Progenitor cell of endocrine pancreas (in vitro differentiated cells): ENCODE measurements around the gene TAF3. TPM values are rescaled to one million over a fixed set of nuclear protein-coding genes. Genes with fewer than 3 reads are reported as not detected.

Experiments
- DNase-seq: peaks from one replicate; pipeline ENCODE4 v3.0.0; 2021; ENCODE audit warnings: low spot score; ENCODE audit not compliant: unreplicated experiment
- H3K27ac Mint-ChIP-seq: 2 replicates; pipeline ENCODE4 v1.8.0; 2021; ENCODE audit warnings: mild to moderate bottlenecking, moderate library complexity, mixed read lengths
- H3K27me3 Mint-ChIP-seq: 2 replicates; pipeline ENCODE4 v1.8.0; 2021; ENCODE audit warnings: mixed read lengths
- H3K36me3 Mint-ChIP-seq: 2 replicates; pipeline ENCODE4 v1.8.0; 2022; ENCODE audit warnings: mixed read lengths; ENCODE audit not compliant: insufficient read depth
- H3K4me1 Mint-ChIP-seq: 2 replicates; pipeline ENCODE4 v1.8.0; 2021; ENCODE audit warnings: low read depth, mixed read lengths
- H3K4me3 Mint-ChIP-seq: 2 replicates; pipeline ENCODE4 v1.8.0; 2021; ENCODE audit warnings: low read depth, mild to moderate bottlenecking, moderate library complexity, mixed read lengths
- H3K9me3 Mint-ChIP-seq: 2 replicates; pipeline ENCODE4 v1.8.0; 2021; ENCODE audit warnings: low read depth, mixed read lengths
- total RNA-seq: library from RNA; stranded (reverse); gene quantifications from 2 replicates; pipeline ENCODE4 v1.2.1, GENCODE V29; 2021
- TF ChIP-seq, protein P1 (sequence below): fragments of 200-600 bp; sonication (generic); IDR thresholded peaks from one replicate; pipeline ENCODE4 v1.5.0; 2021; ENCODE audit warnings: antibody characterized with exemption, mild to moderate bottlenecking; ENCODE audit not compliant: unreplicated experiment

TAF3 gene
- total RNA-seq, 1 donor from 2014 or later: 9.4 TPM

DNA sequence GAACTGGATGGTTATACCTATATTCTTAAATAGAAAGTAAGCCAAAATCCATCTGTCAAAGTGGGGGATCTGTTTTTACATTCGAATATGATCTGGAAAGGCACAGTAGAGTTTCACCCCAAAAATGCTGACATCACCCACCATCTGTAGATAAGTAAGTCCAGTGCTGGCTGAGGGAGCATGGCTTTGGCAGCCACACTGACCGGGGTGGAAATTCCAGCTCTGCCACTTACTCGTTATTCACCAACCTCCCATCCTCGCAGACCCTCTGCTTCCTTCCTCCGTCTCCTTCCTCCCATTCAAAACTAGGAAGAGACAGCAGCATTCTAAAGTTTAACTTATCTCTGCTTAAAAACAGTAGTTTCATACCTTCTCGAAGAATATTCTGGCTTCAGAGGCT, 151.3 kb downstream of the TAF3 start:
- Mint-ChIP-seq H3K27me3 (no peaks in the 10 kb centered on the region), H3K27ac (no peak overlapping the region)
- TF ChIP-seq, protein P1, sequence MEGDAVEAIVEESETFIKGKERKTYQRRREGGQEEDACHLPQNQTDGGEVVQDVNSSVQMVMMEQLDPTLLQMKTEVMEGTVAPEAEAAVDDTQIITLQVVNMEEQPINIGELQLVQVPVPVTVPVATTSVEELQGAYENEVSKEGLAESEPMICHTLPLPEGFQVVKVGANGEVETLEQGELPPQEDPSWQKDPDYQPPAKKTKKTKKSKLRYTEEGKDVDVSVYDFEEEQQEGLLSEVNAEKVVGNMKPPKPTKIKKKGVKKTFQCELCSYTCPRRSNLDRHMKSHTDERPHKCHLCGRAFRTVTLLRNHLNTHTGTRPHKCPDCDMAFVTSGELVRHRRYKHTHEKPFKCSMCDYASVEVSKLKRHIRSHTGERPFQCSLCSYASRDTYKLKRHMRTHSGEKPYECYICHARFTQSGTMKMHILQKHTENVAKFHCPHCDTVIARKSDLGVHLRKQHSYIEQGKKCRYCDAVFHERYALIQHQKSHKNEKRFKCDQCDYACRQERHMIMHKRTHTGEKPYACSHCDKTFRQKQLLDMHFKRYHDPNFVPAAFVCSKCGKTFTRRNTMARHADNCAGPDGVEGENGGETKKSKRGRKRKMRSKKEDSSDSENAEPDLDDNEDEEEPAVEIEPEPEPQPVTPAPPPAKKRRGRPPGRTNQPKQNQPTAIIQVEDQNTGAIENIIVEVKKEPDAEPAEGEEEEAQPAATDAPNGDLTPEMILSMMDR: no peak

DNA sequence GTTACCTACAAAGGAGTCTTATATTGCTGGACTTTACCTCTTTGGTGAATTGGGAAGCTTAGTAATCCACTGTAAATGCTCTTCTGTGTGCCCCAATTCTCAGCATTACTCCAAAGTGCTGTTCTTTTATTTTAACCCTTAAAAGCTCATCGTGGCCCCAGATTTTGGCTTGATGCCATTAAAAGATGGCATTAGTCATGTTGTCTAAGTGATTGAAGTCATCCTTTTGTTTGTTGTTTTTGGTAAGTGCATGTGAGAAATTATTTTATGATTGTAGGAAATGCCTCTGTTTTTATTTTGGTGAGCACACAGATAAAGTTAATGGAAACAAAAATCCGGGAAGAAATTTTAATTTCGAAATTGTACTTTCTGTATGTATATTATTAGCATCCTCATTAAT, 153.6 kb downstream of the TAF3 start:
- Mint-ChIP-seq H3K9me3 (no peaks in the 10 kb centered on the region), H3K36me3 (peaks cover 3% of the 10 kb centered on the region), H3K27me3 (no peaks in the 10 kb centered on the region), H3K4me3 (no peak overlapping the region), H3K27ac (no peak overlapping the region), H3K4me1 (no peaks in the 10 kb centered on the region)
- TF ChIP-seq, protein P1: no peak
- DNase-seq: no peak

More for the DNA sequence above, 151.3 kb downstream of the TAF3 start:
- Mint-ChIP-seq H3K9me3 (no peaks in the 10 kb centered on the region), H3K4me3 (no peak overlapping the region), H3K36me3 (peaks cover 9% of the 10 kb centered on the region), H3K4me1 (no peaks in the 10 kb centered on the region)
- no peak for DNase-seq

DNA sequence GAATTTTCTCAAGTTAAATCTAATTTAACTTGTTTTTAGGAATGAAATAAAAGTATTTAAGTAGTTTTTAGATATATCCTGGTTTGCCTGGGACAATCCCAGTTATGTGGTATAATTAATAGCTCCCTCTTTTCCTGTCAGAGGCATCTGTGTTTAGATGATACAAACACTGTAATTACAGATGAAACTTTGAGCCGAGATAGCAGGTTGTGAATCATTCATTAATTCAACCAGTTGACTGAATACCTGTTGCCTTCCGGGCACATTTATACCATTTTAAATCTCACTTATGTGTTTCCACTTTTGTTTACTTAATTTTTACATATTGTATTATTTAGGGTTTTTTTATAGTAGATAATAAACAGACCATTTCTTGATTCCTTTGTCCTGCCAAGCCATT, 154.1 kb downstream of the TAF3 start:
- Mint-ChIP-seq H3K36me3 (peaks cover 4% of the 10 kb centered on the region), H3K27ac (no peak overlapping the region), H3K9me3 (no peaks in the 10 kb centered on the region), H3K4me3 (no peak overlapping the region), H3K4me1 (no peaks in the 10 kb centered on the region), H3K27me3 (no peaks in the 10 kb centered on the region)
- no peak for DNase-seq
- TF ChIP-seq, protein P1: no peak

DNA sequence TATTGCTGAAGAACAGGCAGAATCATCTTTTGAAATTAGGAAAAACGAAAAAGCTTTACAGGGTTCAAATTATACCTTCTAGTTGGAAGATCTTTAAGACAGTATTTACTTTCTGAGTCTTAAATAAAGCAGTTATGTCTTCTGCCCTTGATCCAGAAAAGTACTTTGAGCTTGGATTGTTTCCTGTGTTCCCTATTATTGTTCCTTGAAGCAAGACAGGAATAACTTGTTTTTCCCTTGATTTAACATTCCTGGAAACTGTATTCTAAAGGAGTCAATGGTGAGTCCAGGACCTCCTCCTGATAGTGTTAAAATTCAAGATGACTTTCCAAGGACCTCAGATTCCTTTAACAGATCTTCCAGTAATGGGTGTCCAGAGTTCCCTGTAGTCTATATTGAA, 161.9 kb downstream of the TAF3 start:
- Mint-ChIP-seq H3K4me3 (no peak overlapping the region), H3K27ac (no peak overlapping the region), H3K36me3 (peaks cover 12% of the 10 kb centered on the region), H3K4me1 (no peaks in the 10 kb centered on the region), H3K9me3 (no peaks in the 10 kb centered on the region), H3K27me3 (no peaks in the 10 kb centered on the region)
- TF ChIP-seq, protein P1: no peak
- DNase-seq: no peak

DNA sequence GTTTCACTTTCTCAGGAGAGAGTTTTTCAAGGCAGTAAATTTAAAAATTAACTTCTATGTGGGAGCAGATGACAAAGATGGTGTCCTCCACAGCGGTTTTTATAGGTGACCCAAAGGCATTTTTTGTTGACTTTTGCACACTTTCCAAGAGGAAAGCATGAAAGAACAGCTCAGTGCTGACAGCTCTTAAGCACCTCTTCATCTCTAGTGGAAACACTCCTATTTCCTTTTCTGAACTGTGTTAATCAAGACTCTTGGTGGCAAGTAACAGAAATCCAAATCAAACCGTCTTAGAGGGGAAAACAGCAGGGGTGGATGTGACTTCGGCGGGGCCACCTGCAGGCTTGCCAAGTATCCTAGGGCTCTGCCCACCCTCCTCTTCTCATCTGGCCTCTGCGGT, 164.4 kb downstream of the TAF3 start:
- no peak for DNase-seq
- no peaks in the 10 kb centered on the region for H3K27me3 Mint-ChIP-seq

More for the DNA sequence above, 164.4 kb downstream of the TAF3 start:
- Mint-ChIP-seq H3K27ac (no peak overlapping the region), H3K36me3 (peaks cover 9% of the 10 kb centered on the region), H3K9me3 (no peaks in the 10 kb centered on the region), H3K4me3 (no peak overlapping the region), H3K4me1 (no peaks in the 10 kb centered on the region)
- TF ChIP-seq, protein P1: no peak
